ENCODE measurements around the gene TERB2. TPM values are rescaled to one million over a fixed set of nuclear protein-coding genes. Genes with fewer than 3 reads are reported as not detected.
"Not testable (repeated sequence)": the region's sequence is repeated elsewhere in the genome, so short reads cannot be mapped to it uniquely, and the experiment has no call there.

TERB2 gene
- total RNA-seq, 4 donors from 2014 or later, result not detected

GRCh38 chr15:44979617-44980339, 23.3 kb downstream of the TERB2 start:
- H3K27ac ChIP-seq; in situ Hi-C loops (cut with MboI; ENCODE audit: low pct_ligation_motif_present in 1 of 4, low pct_unique_long_range_greater_than_20kb in 1 of 4, low sequenced_read_pairs in 3 of 4); H3K4me3 ChIP-seq; intact Hi-C loops (cut with DNase I; ENCODE audit: low total_unique reads); H3K4me1 ChIP-seq; H3K36me3 ChIP-seq; H3K27me3 ChIP-seq; H3K9me3 ChIP-seq; DNase-seq: not testable (repeated sequence)
- 4 to 50% methylated on average over 2 of the region's 2 CpGs for WGBS, 2 donors (ENCODE audit: low coverage in 1 of 2)

DNA sequence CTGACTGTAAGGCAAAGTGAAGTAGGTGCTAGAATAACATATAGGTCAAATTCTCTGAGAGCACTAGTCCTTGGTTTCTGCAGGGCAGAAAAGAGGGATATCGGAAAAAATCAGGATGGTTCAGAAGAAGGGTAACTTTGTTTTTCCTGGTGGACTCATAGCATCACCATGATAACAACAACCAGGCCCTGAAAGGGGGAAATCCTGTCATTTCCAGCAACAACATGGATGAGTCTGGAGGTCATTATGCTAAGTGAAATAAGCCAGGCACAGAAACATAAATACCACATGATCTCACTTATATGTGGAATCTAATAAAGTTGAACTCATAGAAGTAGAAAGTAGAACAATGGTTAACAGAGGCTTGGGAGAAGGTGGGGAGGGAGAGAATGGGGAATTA, 27.7 kb downstream of the TERB2 start:
- H3K36me3 ChIP-seq; in situ Hi-C loops (cut with MboI; ENCODE audit: low pct_ligation_motif_present in 1 of 4, low pct_unique_long_range_greater_than_20kb in 1 of 4, low sequenced_read_pairs in 3 of 4); H3K27ac ChIP-seq; H3K4me3 ChIP-seq; H3K9me3 ChIP-seq; H3K4me1 ChIP-seq; H3K27me3 ChIP-seq; intact Hi-C loops (cut with DNase I; ENCODE audit: low total_unique reads); DNase-seq: not testable (repeated sequence)
- WGBS, 2 donors (ENCODE audit: low coverage in 1 of 2), result 60 to 71% methylated on average over 1 of the region's 1 CpG

GRCh38 chr15:44986346-44987055, 30.0 kb downstream of the TERB2 start:
- H3K9me3 ChIP-seq; intact Hi-C loops (cut with DNase I; ENCODE audit: low total_unique reads); H3K27ac ChIP-seq; DNase-seq; H3K4me1 ChIP-seq; in situ Hi-C loops (cut with MboI; ENCODE audit: low pct_ligation_motif_present in 1 of 4, low pct_unique_long_range_greater_than_20kb in 1 of 4, low sequenced_read_pairs in 3 of 4); H3K4me3 ChIP-seq; H3K36me3 ChIP-seq; H3K27me3 ChIP-seq: not testable (repeated sequence)
- WGBS, 2 donors (ENCODE audit: low coverage in 1 of 2), result 90 to 100% methylated on average over 2 to 4 of the region's 4 CpGs

- H3K4me1 ChIP-seq; H3K4me3 ChIP-seq; DNase-seq; intact Hi-C loops (cut with DNase I; ENCODE audit: low total_unique reads); H3K27me3 ChIP-seq; H3K9me3 ChIP-seq; H3K27ac ChIP-seq; H3K36me3 ChIP-seq; in situ Hi-C loops (cut with MboI; ENCODE audit: low pct_ligation_motif_present in 1 of 4, low pct_unique_long_range_greater_than_20kb in 1 of 4, low sequenced_read_pairs in 3 of 4): not testable (repeated sequence)
- WGBS, 2 donors (ENCODE audit: low coverage in 1 of 2), result no CpG with 5 or more reads among the region's 1 CpG
These were observed 31.2 kb downstream of the TERB2 start for GRCh38 chr15:44987711-44988110.

GRCh38 chr15:44988184-44988869, 31.8 kb downstream of the TERB2 start:
- H3K27ac ChIP-seq; H3K9me3 ChIP-seq; DNase-seq; intact Hi-C loops (cut with DNase I; ENCODE audit: low total_unique reads); in situ Hi-C loops (cut with MboI; ENCODE audit: low pct_ligation_motif_present in 1 of 4, low pct_unique_long_range_greater_than_20kb in 1 of 4, low sequenced_read_pairs in 3 of 4); H3K27me3 ChIP-seq; H3K4me3 ChIP-seq; H3K36me3 ChIP-seq; H3K4me1 ChIP-seq: not testable (repeated sequence)
- 89 to 100% methylated on average over 2 of the region's 3 CpGs for WGBS, 2 donors (ENCODE audit: low coverage in 1 of 2)

DNA sequence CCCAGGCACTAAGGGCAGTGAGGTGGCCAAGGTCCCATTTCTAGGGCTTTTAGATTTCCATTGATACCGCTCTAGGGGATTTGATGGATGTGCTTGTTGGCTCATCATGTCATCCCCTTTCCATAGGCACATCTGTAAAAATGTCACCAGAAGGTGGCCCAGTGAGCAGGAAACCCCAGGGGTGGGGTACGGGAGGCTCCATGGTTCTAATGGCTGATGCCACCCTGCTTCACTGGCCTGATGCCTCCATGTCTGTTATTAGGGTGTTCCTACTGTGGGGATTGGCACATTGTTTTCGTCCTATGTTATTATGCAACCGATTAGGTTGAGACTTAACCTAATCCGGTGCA, 32.4 kb downstream of the TERB2 start:
- DNase-seq; H3K4me3 ChIP-seq; H3K4me1 ChIP-seq; in situ Hi-C loops (cut with MboI; ENCODE audit: low pct_ligation_motif_present in 1 of 4, low pct_unique_long_range_greater_than_20kb in 1 of 4, low sequenced_read_pairs in 3 of 4); H3K9me3 ChIP-seq; H3K27me3 ChIP-seq; H3K27ac ChIP-seq; H3K36me3 ChIP-seq; intact Hi-C loops (cut with DNase I; ENCODE audit: low total_unique reads): not testable (repeated sequence)
- WGBS, 2 donors (ENCODE audit: low coverage in 1 of 2), result 94% methylated on average over 4 of the region's 5 CpGs; no CpG with 5 or more reads in 1 of the 2 donors

DNA sequence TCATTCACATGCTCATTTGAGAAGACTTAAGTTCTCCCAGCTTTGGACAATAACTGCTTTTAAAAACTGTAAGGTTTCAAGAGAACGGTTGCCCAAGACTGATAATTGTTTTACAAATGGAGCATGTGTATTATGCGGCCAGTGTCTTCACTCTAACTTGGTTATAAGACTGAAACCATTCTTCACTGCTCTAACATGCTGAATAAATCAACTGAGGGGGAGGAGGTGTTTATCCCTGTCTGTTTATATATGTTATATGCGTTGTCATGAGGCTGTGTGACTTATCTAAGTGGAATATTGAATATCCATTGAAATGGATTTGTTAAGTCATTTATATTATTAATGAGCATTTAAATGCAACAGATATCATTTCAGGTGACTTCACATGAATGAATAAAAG, 41.1 kb downstream of the TERB2 start:
- intact Hi-C loops (cut with DNase I; ENCODE audit: low total_unique reads); DNase-seq; H3K27me3 ChIP-seq; H3K27ac ChIP-seq; H3K4me1 ChIP-seq; H3K4me3 ChIP-seq; H3K9me3 ChIP-seq; H3K36me3 ChIP-seq; in situ Hi-C loops (cut with MboI; ENCODE audit: low pct_ligation_motif_present in 1 of 4, low pct_unique_long_range_greater_than_20kb in 1 of 4, low sequenced_read_pairs in 3 of 4): not testable (repeated sequence)
- WGBS, 2 donors (ENCODE audit: low coverage in 1 of 2), result 67 to 75% methylated on average over 3 of the region's 3 CpGs

All from transverse colon (tissue), 4 donors.